HEK293 (cell line): ENCODE data around the gene LAMTOR2.

Experiments
- CTCF ChIA-PET: fragments of 350-600 bp; formaldehyde crosslinking; extraction: SDS; loops from one replicate; lab custom pipeline; 2021; ENCODE audit warnings: antibody characterized with exemption; lab: Yijun Ruan, JAX
- POLR2A ChIA-PET: fragments of 300-600 bp; formaldehyde crosslinking; extraction: SDS; loops from one replicate; lab custom pipeline; 2020; ENCODE audit warnings: antibody characterized with exemption, inconsistent platforms; lab: Yijun Ruan, JAX
- H3K27ac ChIP-seq: fragments of 200-500 bp; sonication (Bioruptor generic); 2 replicates; pipeline ENCODE4 v1.5.1; 2014; ENCODE audit warnings: low read depth, low read length, control low read depth, inconsistent platforms; ENCODE audit errors: extremely low read depth
- H3K36me3 ChIP-seq, 2 experiments: fragments of 200-500 bp in 1 of 2; sonication (Bioruptor generic) in 1 of 2; 1 replicate in 1 of 2; 2 replicates in 1 of 2; pipeline ENCODE4 v1.5.1; 2014 to 2017; ENCODE audit warnings: inconsistent platforms in 2 of 2, low read length in 2 of 2; ENCODE audit not compliant: control insufficient read depth in 2 of 2, insufficient read depth in 1 of 2
- H3K4me1 ChIP-seq: fragments of 200-500 bp; sonication (Bioruptor generic); 2 replicates; pipeline ENCODE4 v1.5.1; 2014; ENCODE audit warnings: mild to moderate bottlenecking, low read length, inconsistent platforms; ENCODE audit not compliant: control insufficient read depth, insufficient read depth
- H3K4me3 ChIP-seq: 2 replicates; pipeline ENCODE4 v1.5.1; 2011; ENCODE audit warnings: low read depth, mild to moderate bottlenecking, control low read depth, low read length, moderate library complexity
- H3K9me3 ChIP-seq: fragments of 200-500 bp; sonication (Bioruptor generic); 2 replicates; pipeline ENCODE4 v1.5.1; 2014; ENCODE audit warnings: low read depth, low read length, inconsistent platforms; ENCODE audit not compliant: control insufficient read depth, insufficient read depth
- BCL11B ChIP-seq: fragments of 450-650 bp; formaldehyde crosslinking; IDR thresholded peaks from 2 replicates; pipeline ENCODE4 v1.5.1; 2016; ENCODE audit warnings: low read depth, missing biosample characterization, missing genetic modification characterization
- GLIS1 ChIP-seq: fragments of 450-650 bp; formaldehyde crosslinking; IDR thresholded peaks from 2 replicates; pipeline ENCODE4 v1.5.1; 2016; ENCODE audit warnings: missing biosample characterization, missing genetic modification characterization
- HOXA7 ChIP-seq: sonication (generic); formaldehyde crosslinking; IDR thresholded peaks from 2 replicates; pipeline ENCODE4 v1.8.1; 2022; ENCODE audit warnings: missing genetic modification reagents, borderline replicate concordance
- IKZF3 ChIP-seq: fragments of 450-650 bp; IDR thresholded peaks from 2 replicates; pipeline ENCODE4 v1.5.0; 2018; ENCODE audit warnings: missing biosample characterization, mild to moderate bottlenecking, missing genetic modification characterization, moderate library complexity
- OSR2 ChIP-seq: fragments of 450-650 bp; formaldehyde crosslinking; IDR thresholded peaks from 2 replicates; pipeline ENCODE4 v1.5.1; 2016; ENCODE audit warnings: missing biosample characterization, missing genetic modification characterization
- PRDM1 ChIP-seq: fragments of 450-650 bp; formaldehyde crosslinking; IDR thresholded peaks from 2 replicates; pipeline ENCODE4; 2016; ENCODE audit warnings: missing biosample characterization, missing genetic modification characterization
- RBAK ChIP-seq: fragments of 450-650 bp; formaldehyde crosslinking; IDR thresholded peaks from 2 replicates; pipeline ENCODE4 v1.5.1; 2016; ENCODE audit warnings: missing biosample characterization, missing genetic modification characterization
- ZNF133 ChIP-seq: fragments of 450-650 bp; formaldehyde crosslinking; IDR thresholded peaks from 2 replicates; pipeline ENCODE4 v1.5.1; 2016; ENCODE audit warnings: missing biosample characterization, missing genetic modification characterization
- ZNF211 ChIP-seq: fragments of 450-650 bp; formaldehyde crosslinking; IDR thresholded peaks from 2 replicates; pipeline ENCODE4 v1.5.1; 2016; ENCODE audit warnings: low read depth, missing biosample characterization, missing genetic modification characterization
- ZNF239 ChIP-seq: fragments of 450-650 bp; formaldehyde crosslinking; IDR thresholded peaks from 2 replicates; pipeline ENCODE4 v1.5.1; 2016; ENCODE audit warnings: missing biosample characterization, missing genetic modification characterization
- ZNF24 ChIP-seq: fragments of 450-650 bp; formaldehyde crosslinking; IDR thresholded peaks from 2 replicates; pipeline ENCODE4 v1.5.1; 2016; ENCODE audit warnings: missing biosample characterization, missing genetic modification characterization
- ZNF274 ChIP-seq, 2 experiments: fragments of 200-500 bp in 1 of 2; fragments of 450-650 bp in 1 of 2; sonication (Bioruptor generic) in 1 of 2; formaldehyde crosslinking in 1 of 2; IDR thresholded peaks; 2 replicates each; pipeline versions ENCODE4 v1.5.1 to v1.6.1; 2014 to 2016; ENCODE audit warnings: borderline replicate concordance in 1 of 2, inconsistent platforms in 1 of 2, low read length in 1 of 2, missing biosample characterization in 1 of 2, missing genetic modification characterization in 1 of 2
- ZNF350 ChIP-seq: fragments of 450-650 bp; formaldehyde crosslinking; IDR thresholded peaks from 2 replicates; pipeline ENCODE4 v1.5.0; 2017; ENCODE audit warnings: missing biosample characterization, mild to moderate bottlenecking, missing genetic modification characterization
- ZNF366 ChIP-seq: fragments of 450-650 bp; formaldehyde crosslinking; conservative IDR thresholded peaks from 2 replicates; pipeline ENCODE4 v1.5.1; 2016; ENCODE audit warnings: missing biosample characterization, missing genetic modification characterization
- ZNF391 ChIP-seq: fragments of 450-650 bp; formaldehyde crosslinking; IDR thresholded peaks from 2 replicates; pipeline ENCODE4 v1.5.1; 2016; ENCODE audit warnings: low read depth, missing biosample characterization, missing genetic modification characterization, borderline replicate concordance
- ZNF514 ChIP-seq: fragments of 450-650 bp; formaldehyde crosslinking; IDR thresholded peaks from 2 replicates; pipeline ENCODE4 v1.5.1; 2016; ENCODE audit warnings: missing biosample characterization, missing genetic modification characterization
- ZNF544 ChIP-seq: fragments of 450-650 bp; formaldehyde crosslinking; IDR thresholded peaks from 2 replicates; pipeline ENCODE4 v1.5.0; 2017; ENCODE audit warnings: missing biosample characterization, missing genetic modification characterization
- ZNF549 ChIP-seq: fragments of 450-650 bp; IDR thresholded peaks from 2 replicates; pipeline ENCODE4 v1.5.1; 2018; ENCODE audit warnings: missing biosample characterization, missing genetic modification characterization, mild to moderate bottlenecking, inconsistent platforms, moderate library complexity
- ZNF624 ChIP-seq: fragments of 450-650 bp; formaldehyde crosslinking; IDR thresholded peaks from 2 replicates; pipeline ENCODE4 v1.5.1; 2017; ENCODE audit warnings: missing biosample characterization, missing genetic modification characterization
- TF ChIP-seq, protein P1 (sequence below): sonication (generic); formaldehyde crosslinking; IDR thresholded peaks from 2 replicates; pipeline ENCODE4 v1.8.1; 2022; ENCODE audit warnings: mild to moderate bottlenecking, moderate library complexity, missing genetic modification reagents
- TF ChIP-seq, protein P2 (sequence below): fragments of 450-650 bp; formaldehyde crosslinking; IDR thresholded peaks from 2 replicates; pipeline ENCODE4 v1.5.1; 2016; ENCODE audit warnings: missing biosample characterization, missing genetic modification characterization
- TF ChIP-seq, protein P3 (sequence below): fragments of 450-650 bp; formaldehyde crosslinking; IDR thresholded peaks from 2 replicates; pipeline ENCODE4 v1.5.1; 2016; ENCODE audit warnings: missing biosample characterization, missing genetic modification characterization
- TF ChIP-seq, protein P4 (sequence below): fragments of 450-650 bp; formaldehyde crosslinking; IDR thresholded peaks from 2 replicates; pipeline ENCODE4 v1.5.1; 2017; ENCODE audit warnings: missing biosample characterization, missing genetic modification characterization
- TF ChIP-seq, protein P5 (sequence below): fragments of 450-650 bp; formaldehyde crosslinking; IDR thresholded peaks from 2 replicates; pipeline ENCODE4 v1.5.1; 2016; ENCODE audit warnings: missing biosample characterization, missing genetic modification characterization, borderline replicate concordance
- TF ChIP-seq, protein P6 (sequence below): fragments of 450-650 bp; formaldehyde crosslinking; IDR thresholded peaks from 2 replicates; pipeline ENCODE4 v1.5.1; 2016; ENCODE audit warnings: missing biosample characterization, missing genetic modification characterization
- TF ChIP-seq, protein P7 (sequence below): fragments of 450-650 bp; formaldehyde crosslinking; IDR thresholded peaks from 2 replicates; pipeline ENCODE4 v1.5.1; 2016; ENCODE audit warnings: missing biosample characterization, missing genetic modification characterization

LAMTOR2 gene

DNA sequence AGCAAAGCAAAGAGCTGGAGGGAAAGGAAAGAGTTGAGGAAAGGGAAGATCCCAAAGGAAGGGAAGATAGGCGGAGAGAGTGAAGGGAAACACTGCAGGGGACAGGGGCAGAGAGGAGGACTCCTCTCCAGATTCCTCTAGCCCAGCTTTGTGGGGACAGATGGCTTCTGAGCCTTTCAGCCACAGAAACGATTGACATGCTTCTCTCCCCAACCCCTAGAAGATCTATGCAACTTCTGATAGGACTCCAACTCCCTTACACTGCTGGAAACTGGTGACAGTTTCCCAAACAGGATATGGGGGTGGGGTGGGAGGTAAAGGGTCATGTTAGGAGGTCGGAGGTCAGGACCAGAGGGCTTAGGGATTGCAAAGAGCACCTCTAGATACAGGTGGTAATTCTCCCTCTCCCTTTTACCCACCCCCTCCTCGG is 21.2 kb downstream of the LAMTOR2 start:
- peaks cover 0 to 26% of the 10 kb centered on the region in 2 experiments; a peak in 1 of 3 replicates for H3K36me3 ChIP-seq
- no peak for TF ChIP-seq OSR2 (tag by site-specific recombination)
- TF ChIP-seq ZNF514 = no peak
- TF ChIP-seq, protein P1, sequence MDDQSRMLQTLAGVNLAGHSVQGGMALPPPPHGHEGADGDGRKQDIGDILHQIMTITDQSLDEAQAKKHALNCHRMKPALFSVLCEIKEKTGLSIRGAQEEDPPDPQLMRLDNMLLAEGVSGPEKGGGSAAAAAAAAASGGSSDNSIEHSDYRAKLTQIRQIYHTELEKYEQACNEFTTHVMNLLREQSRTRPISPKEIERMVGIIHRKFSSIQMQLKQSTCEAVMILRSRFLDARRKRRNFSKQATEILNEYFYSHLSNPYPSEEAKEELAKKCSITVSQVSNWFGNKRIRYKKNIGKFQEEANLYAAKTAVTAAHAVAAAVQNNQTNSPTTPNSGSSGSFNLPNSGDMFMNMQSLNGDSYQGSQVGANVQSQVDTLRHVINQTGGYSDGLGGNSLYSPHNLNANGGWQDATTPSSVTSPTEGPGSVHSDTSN (CRISPR knock-in tag) = no peak
- TF ChIP-seq PRDM1 (tag by site-specific recombination) = peak; percentile 97
- no peak for TF ChIP-seq ZNF350 (tag by site-specific recombination)
- TF ChIP-seq, protein P2, sequence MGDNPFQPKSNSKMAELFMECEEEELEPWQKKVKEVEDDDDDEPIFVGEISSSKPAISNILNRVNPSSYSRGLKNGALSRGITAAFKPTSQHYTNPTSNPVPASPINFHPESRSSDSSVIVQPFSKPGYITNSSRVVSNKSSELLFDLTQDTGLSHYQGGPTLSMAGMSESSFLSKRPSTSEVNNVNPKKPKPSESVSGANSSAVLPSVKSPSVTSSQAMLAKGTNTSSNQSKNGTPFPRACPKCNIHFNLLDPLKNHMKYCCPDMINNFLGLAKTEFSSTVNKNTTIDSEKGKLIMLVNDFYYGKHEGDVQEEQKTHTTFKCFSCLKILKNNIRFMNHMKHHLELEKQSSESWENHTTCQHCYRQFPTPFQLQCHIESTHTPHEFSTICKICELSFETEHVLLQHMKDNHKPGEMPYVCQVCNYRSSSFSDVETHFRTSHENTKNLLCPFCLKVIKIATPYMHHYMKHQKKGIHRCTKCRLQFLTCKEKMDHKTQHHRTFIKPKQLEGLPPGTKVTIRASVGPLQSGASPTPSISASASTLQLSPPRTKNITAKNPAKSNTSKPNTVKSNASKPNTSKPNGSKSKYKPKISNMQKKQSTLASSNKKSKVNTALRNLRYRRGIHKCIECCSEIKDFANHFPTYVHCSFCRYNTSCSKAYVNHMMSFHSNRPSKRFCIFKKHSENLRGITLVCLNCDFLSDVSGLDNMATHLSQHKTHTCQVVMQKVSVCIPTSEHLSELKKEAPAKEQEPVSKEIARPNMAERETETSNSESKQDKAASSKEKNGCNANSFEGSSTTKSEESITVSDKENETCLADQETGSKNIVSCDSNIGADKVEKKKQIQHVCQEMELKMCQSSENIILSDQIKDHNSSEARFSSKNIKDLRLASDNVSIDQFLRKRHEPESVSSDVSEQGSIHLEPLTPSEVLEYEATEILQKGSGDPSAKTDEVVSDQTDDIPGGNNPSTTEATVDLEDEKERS (tag by site-specific recombination) = no peak
- TF ChIP-seq ZNF24 (tag by site-specific recombination) = no peak
- TF ChIP-seq, protein P3, sequence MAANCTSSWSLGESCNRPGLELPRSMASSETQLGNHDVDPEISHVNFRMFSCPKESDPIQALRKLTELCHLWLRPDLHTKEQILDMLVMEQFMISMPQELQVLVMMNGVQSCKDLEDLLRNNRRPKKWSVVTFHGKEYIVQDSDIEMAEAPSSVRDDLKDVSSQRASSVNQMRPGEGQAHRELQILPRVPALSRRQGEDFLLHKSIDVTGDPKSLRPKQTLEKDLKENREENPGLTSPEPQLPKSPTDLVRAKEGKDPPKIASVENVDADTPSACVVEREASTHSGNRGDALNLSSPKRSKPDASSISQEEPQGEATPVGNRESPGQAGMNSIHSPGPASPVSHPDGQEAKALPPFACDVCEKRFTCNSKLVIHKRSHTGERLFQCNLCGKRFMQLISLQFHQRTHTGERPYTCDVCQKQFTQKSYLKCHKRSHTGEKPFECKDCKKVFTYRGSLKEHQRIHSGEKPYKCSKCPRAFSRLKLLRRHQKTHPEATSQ (tag by site-specific recombination) = no peak
- TF ChIP-seq ZNF549 = no peak
- no peak for TF ChIP-seq ZNF239 (tag by site-specific recombination)
- TF ChIP-seq BCL11B (tag by site-specific recombination) = peak; percentile 88
- TF ChIP-seq, protein P4, sequence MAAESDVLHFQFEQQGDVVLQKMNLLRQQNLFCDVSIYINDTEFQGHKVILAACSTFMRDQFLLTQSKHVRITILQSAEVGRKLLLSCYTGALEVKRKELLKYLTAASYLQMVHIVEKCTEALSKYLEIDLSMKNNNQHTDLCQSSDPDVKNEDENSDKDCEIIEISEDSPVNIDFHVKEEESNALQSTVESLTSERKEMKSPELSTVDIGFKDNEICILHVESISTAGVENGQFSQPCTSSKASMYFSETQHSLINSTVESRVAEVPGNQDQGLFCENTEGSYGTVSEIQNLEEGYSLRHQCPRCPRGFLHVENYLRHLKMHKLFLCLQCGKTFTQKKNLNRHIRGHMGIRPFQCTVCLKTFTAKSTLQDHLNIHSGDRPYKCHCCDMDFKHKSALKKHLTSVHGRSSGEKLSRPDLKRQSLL (tag by site-specific recombination) = no peak
- no peak for TF ChIP-seq ZNF391 (tag by site-specific recombination)
- TF ChIP-seq ZNF211 (tag by site-specific recombination) = no peak
- TF ChIP-seq ZNF544 (tag by site-specific recombination) = no peak
- no peak for TF ChIP-seq ZNF133 (tag by site-specific recombination)
- no peak for TF ChIP-seq RBAK
- TF ChIP-seq, protein P5, sequence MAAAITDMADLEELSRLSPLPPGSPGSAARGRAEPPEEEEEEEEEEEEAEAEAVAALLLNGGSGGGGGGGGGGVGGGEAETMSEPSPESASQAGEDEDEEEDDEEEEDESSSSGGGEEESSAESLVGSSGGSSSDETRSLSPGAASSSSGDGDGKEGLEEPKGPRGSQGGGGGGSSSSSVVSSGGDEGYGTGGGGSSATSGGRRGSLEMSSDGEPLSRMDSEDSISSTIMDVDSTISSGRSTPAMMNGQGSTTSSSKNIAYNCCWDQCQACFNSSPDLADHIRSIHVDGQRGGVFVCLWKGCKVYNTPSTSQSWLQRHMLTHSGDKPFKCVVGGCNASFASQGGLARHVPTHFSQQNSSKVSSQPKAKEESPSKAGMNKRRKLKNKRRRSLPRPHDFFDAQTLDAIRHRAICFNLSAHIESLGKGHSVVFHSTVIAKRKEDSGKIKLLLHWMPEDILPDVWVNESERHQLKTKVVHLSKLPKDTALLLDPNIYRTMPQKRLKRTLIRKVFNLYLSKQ (tag by site-specific recombination) = no peak
- no peak for TF ChIP-seq ZNF274 (IDR thresholded peaks at IDR 0.05; ENCODE audit: low read length)
- TF ChIP-seq ZNF274 (tag by site-specific recombination; IDR thresholded peaks at IDR 0.05; ENCODE audit: borderline replicate concordance) = no peak
- 0 out of 2 replicates have a peak, but pooled peaks have one; percentile 52 for TF ChIP-seq IKZF3 (tag by site-specific recombination)
- TF ChIP-seq GLIS1 (tag by site-specific recombination) = no peak
- TF ChIP-seq, protein P6, sequence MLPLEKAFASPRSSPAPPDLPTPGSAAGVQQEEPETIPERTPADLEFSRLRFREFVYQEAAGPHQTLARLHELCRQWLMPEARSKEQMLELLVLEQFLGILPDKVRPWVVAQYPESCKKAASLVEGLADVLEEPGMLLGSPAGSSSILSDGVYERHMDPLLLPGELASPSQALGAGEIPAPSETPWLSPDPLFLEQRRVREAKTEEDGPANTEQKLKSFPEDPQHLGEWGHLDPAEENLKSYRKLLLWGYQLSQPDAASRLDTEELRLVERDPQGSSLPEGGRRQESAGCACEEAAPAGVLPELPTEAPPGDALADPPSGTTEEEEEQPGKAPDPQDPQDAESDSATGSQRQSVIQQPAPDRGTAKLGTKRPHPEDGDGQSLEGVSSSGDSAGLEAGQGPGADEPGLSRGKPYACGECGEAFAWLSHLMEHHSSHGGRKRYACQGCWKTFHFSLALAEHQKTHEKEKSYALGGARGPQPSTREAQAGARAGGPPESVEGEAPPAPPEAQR (tag by site-specific recombination) = no peak
- no peak for TF ChIP-seq HOXA7
- TF ChIP-seq, protein P7, sequence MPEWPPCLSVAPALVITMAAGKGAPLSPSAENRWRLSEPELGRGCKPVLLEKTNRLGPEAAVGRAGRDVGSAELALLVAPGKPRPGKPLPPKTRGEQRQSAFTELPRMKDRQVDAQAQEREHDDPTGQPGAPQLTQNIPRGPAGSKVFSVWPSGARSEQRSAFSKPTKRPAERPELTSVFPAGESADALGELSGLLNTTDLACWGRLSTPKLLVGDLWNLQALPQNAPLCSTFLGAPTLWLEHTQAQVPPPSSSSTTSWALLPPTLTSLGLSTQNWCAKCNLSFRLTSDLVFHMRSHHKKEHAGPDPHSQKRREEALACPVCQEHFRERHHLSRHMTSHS (tag by site-specific recombination) = no peak
- no peak for TF ChIP-seq ZNF624
- TF ChIP-seq ZNF366 (tag by site-specific recombination) = peak; percentile 64
- ChIA-PET CTCF (interaction anchor here (0.7 to 1.7 kb wide), 4 partner anchors 10 to 66 kb away, joined by 3 to 11 read pairs (median 4); no protein-coding TSS in a partner anchor), POLR2A (no interaction called here)
- H3K4me1 ChIP-seq = peaks cover 7% of the 10 kb centered on the region; the same call in 1 of the 2 replicates
- no peak overlapping the region for H3K4me3 ChIP-seq
- H3K27ac ChIP-seq = no peak overlapping the region
- H3K9me3 ChIP-seq = no peaks in the 10 kb centered on the region
